Esophagus (tissue), 2 donors: ENCODE data around the gene ZNF483. TPM values are rescaled to one million over a fixed set of nuclear protein-coding genes. Genes with fewer than 3 reads are reported as not detected.
"Not testable (repeated sequence)": the region's sequence is repeated elsewhere in the genome, so short reads cannot be mapped to it uniquely, and the experiment has no call there.

Experiments
- H3K27ac ChIP-seq, 2 donors: one replicate each; pipeline ENCODE4 v1.5.1; 2013; ENCODE audit warnings: low read depth in 2 of 2, mild to moderate bottlenecking in 2 of 2, inconsistent platforms in 1 of 2, low read length in 1 of 2, moderate library complexity in 1 of 2
- H3K27me3 ChIP-seq, 2 donors: one replicate each; pipeline ENCODE4 v1.6.1; 2013; ENCODE audit warnings: low read length in 2 of 2, control low read depth in 1 of 2, mild to moderate bottlenecking in 1 of 2; ENCODE audit not compliant: insufficient read depth in 2 of 2, control insufficient read depth in 1 of 2
- H3K36me3 ChIP-seq, 2 donors: one replicate each; pipeline ENCODE4 v1.6.1; 2013; ENCODE audit warnings: low read length in 1 of 2; ENCODE audit not compliant: control insufficient read depth in 2 of 2, insufficient read depth in 2 of 2
- H3K4me1 ChIP-seq, 2 donors: one replicate each; pipeline ENCODE4 v1.6.1; 2013; ENCODE audit warnings: low read length in 1 of 2; ENCODE audit not compliant: control insufficient read depth in 2 of 2, insufficient read depth in 2 of 2
- H3K4me3 ChIP-seq, 2 donors: one replicate each; pipeline ENCODE4 v1.5.1; 2013; ENCODE audit warnings: low read length in 2 of 2, mild to moderate bottlenecking in 2 of 2, low read depth in 1 of 2, moderate library complexity in 1 of 2
- H3K9me3 ChIP-seq, 2 donors: one replicate each; pipeline ENCODE4 v1.6.1; 2013; ENCODE audit warnings: mild to moderate bottlenecking in 2 of 2, low read depth in 1 of 2, low read length in 1 of 2, moderate library complexity in 1 of 2; ENCODE audit not compliant: control insufficient read depth in 2 of 2, insufficient read depth in 1 of 2
- WGBS, 2 donors: extraction: QIAGEN DNeasy Blood & Tissue Kit; methylation state at CpG; one replicate each; pipeline ENCODE4 v1.1.7; 2013; 5-methylcytosine and 5-hydroxymethylcytosine counted together
- polyA plus RNA-seq, 2 donors: library from polyadenylated mRNA; stranded (reverse); fragments of 200-250 nt; gene quantifications; one replicate each; pipeline ENCODE4 v1.2.3, GENCODE V29; 2013
- donor health status: healthy with polysubstance abuse.
- donor health status: Bipolar disorder and iron deficiency.

ZNF483 gene
- polyA plus RNA-seq = under 1 TPM; 0.09 to 0.18 TPM

DNA sequence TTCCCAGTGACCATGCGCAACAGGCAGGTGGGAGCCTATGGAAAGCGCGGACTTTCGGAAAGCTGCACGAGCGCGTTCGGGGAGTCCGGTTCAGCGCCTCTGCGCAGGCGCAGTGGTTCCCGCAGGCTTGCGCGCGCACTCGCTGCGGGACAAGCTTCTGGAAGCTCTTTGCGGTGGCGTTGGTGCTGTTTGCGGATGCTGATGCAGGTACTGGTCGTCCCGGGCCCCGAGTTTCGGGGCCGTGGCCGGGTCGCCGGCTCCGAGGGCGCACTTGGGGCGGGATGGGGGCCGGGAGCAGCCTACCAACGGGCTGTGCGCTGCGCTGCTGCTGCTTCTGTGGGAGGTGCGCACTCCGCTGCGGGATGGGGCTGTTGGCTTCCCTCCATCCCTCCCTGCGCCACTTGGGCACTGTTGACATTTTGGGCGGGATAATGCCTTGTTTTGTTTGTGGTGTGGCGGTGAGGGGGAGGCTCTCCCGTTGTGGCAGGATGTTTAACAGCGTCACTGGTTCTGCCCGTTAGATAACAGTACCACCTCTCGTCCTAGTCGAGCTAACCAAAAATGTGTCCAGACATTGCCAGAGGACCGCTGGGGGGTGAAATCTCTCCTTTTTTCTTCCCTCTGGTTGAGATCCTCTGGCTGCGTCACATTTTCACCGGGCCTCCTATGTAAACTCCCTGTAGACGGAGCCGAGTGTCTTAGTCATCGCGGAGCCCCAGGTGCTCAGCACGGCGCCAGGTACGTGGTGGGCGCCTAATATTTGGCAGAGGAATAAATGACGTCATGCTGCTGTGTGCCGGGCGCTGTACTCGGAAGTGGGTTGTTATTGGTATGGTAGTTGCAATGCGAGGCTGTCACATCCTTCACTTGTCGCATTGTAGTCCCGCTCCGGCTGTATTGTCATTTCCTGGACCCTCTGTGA lies at the start of gene ZNF483:
ZNF483 (plus strand) TSS at position 124 of the 922 bp plus-strand sequence. CDS start 2,217 bp downstream, outside the sequence.
- Histone ChIP-seq H3K36me3 (no peaks in the 10 kb centered on the region), H3K4me1 (peaks cover 3 to 5% of the 10 kb centered on the region in 2 donors), H3K4me3 (peak within 1 kb of the TSS; percentile 55 to 60), H3K27ac (peak within 1 kb of the TSS in 1 of 2 donors; percentile 27), H3K27me3 (no peaks in the 10 kb centered on the region), H3K9me3 (no peaks in the 10 kb centered on the region)
- WGBS, 2 donors = 1 to 2% methylated on average over 55 to 66 of the region's 66 CpGs

DNA sequence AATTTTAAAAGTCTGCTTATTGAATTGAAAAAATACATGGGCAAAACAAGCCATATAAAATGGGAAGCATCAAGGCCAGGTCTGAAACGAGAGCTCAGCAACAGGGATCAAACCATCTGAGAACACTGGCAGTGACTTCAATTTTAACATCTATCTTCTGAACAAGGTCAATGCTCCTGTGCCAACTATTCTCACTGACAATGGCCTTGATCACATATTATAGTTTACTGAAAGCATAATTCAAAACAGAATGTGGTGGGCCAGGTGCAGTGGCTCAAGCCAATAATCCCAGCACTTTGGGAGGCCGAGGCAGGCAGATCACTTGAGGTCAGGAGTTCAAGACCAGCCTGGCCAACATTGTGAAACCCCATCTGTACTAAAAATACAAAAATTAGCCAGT lies 49.8 kb upstream of the ZNF483 start:
- H3K36me3 ChIP-seq = no peaks in the 10 kb centered on the region
- H3K27ac ChIP-seq = no peak overlapping the region
- H3K9me3 ChIP-seq = no peaks in the 10 kb centered on the region
- no peaks in the 10 kb centered on the region for H3K4me1 ChIP-seq
- no peak overlapping the region for H3K4me3 ChIP-seq
- H3K27me3 ChIP-seq = no peaks in the 10 kb centered on the region
- 84% methylated on average over 2 of the region's 2 CpGs for WGBS, 2 donors

DNA sequence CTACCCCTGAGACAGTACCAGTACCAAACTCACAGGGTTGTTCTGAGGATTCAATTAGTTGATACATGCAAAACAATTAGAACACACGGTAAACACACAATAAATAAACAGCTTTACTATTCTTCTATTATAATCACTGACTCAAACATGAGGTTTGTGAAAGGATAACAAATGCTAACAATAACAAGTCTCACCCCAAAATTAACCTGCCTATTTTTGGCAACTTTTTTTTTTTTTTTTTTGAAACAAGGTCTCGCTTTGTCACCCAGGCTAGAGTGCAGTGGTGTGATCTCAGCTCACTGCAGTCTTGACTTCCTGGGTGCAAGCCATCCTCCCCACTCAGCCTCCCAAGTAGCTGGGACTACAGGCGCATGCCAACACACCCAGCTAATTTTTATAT lies 47.3 kb upstream of the ZNF483 start:
- H3K27ac ChIP-seq = no peak overlapping the region
- H3K4me3 ChIP-seq = no peak overlapping the region
- no peaks in the 10 kb centered on the region for H3K4me1 ChIP-seq
- no peaks in the 10 kb centered on the region for H3K9me3 ChIP-seq
- H3K27me3 ChIP-seq = no peaks in the 10 kb centered on the region
- no peaks in the 10 kb centered on the region for H3K36me3 ChIP-seq
- 93% methylated on average over 3 of the region's 3 CpGs for WGBS, 2 donors

DNA sequence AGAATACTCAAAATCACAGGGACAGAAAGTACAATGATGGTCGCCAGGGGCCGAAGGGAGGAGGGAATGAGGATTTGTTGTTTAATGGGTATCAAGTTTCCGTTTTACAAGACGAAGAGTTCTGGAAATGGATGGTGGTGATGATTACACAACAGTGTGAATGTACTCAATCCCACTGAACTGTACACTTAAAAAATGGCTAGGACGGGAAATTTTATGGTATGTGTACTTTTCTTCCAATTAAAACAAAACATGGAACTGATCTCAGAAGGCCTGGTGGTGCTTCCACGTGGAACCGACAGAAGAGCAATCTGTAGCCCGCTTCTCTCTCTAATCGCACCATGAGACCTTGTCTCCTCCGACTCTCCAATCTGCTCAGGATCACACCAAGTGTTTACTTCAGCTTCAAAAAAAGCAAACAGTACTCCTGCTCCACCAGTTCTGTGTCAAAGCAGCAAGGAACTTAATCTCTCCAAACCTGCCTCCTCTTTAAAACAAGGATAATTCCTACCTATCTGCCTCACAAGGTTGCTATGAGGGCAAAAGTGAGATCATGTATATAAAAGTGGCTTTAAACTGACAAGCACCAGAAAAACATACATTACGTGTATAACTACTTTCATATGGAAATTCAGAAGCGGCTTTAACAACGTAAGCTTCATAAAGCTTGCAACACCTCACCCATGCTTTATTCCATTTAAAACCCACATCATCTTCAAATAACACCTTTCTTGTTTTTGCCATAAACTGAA lies 42.9 kb upstream of the ZNF483 start:
- peak overlapping the region in 1 of 2 donors; percentile 92 for H3K4me3 ChIP-seq
- H3K9me3 ChIP-seq = no peaks in the 10 kb centered on the region
- WGBS, 2 donors = 36 to 43% methylated on average over 13 of the region's 13 CpGs
- no peaks in the 10 kb centered on the region for H3K4me1 ChIP-seq
- peak overlapping the region in 1 of 2 donors; percentile 97 for H3K27ac ChIP-seq
- no peaks in the 10 kb centered on the region for H3K36me3 ChIP-seq
- H3K27me3 ChIP-seq = no peaks in the 10 kb centered on the region

DNA sequence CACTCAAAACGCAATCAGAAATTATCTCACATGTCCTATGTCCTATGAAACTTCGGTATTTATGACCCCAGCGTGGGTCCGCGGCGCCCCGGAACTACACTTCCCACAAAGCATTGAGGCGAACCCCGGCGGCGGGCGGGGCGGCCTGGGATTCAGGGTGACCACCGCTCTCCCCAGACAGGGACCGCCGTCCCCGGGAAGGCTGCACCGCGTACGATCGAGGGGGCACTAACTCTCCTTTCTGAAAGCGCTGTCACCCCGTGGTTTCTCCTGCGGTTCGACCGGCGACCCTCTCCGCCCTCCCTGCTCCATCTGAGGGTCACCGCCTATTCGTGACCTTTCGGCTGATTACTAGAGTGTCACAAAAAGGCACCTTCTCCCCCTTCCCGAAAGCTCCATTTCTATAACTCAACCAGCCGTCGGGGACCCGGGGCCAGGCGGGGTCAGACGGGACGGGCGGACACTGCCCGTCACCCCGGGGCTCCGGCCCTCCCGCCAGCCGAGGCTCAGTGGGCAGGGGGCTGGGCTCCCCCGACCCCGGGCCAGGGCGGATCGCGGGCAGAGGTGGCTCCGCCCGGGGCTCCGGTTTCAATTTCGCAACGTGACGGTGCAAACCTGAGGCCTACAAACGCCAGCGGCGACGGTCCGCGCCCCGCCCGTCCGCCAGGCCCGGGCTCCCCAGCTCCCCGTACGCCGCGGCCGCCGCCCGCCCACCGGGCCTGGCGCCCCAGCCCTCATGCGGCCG lies 42.1 kb upstream of the ZNF483 start:
- Histone ChIP-seq H3K27me3 (no peaks in the 10 kb centered on the region), H3K36me3 (no peaks in the 10 kb centered on the region), H3K4me1 (no peaks in the 10 kb centered on the region), H3K9me3 (no peaks in the 10 kb centered on the region), H3K4me3 (peak overlapping the region; percentile 80 to 92), H3K27ac (peak overlapping the region; percentile 97 to 99)
- 0 to 1% methylated on average over 55 to 76 of the region's 76 CpGs for WGBS, 2 donors

DNA sequence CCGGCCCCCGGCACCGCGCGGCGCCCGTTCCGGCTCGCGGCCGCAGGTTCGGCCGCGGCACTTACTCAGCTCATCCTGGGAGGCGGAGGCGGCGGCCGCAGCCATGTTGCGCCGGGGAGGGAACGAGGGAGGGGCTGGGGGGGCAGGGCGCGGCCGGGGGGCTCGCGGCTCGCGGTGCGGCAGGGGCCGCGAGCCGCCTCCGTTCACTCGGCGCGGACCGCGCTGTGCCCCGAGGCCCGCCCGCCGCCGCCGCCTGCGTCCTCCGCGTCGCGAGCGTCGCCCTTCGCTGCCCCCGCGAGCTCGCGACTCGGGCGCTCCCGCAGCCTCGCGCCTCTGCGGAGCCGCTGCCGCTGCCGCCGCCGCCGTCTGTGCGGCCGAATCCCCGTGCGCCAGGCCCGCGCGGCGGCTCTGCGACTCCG lies 41.5 kb upstream of the ZNF483 start:
- Histone ChIP-seq H3K36me3 (no peaks in the 10 kb centered on the region), H3K27ac (peak overlapping the region; percentile 97 to 99), H3K27me3 (no peaks in the 10 kb centered on the region), H3K9me3 (no peaks in the 10 kb centered on the region), H3K4me3 (peak overlapping the region; percentile 80 to 92), H3K4me1 (no peaks in the 10 kb centered on the region)
- 0 to 1% methylated on average over 35 to 78 of the region's 78 CpGs for WGBS, 2 donors

DNA sequence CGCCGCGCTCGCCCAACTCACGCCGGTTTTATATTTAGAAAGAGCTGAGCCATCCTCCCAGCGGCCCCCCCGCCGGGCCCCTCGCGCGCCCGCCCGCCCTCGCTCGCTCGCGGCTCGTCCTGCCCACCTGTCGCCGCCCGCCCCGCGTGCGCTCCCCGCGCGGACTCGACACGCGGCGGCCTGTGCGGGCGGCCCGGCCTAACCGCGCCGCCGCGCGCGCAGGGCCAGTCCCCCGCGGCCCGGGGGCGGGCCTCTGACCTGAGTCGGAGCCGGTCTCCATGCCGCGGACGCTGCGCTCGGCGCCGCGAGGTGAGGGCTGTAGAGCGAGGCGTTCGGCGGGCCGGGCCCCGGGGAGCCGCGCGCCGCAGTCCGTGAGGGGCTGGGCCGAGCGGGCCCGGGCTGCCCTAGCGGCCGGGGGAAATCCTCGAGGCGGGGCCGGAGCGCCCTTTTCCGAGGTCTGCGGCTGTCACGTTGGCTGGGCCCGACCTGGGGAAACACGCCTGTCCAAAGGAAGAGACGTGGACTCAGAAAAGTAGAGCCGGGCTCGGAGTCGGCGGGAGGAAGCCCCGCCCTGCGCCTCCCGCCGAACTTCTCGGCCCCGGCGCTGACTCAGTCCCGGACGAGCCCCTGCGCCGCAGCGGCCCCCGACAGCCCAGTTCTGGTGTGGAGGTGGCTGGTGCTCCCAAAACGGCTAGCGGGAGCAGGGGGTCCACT lies 41.0 kb upstream of the ZNF483 start, which contains the start of gene ECPAS:
ECPAS (minus strand) TSS at position 526 of the 714 bp plus-strand sequence. CDS start 11,465 bp downstream, outside the sequence.
- no peaks in the 10 kb centered on the region for H3K4me1 ChIP-seq
- H3K27ac ChIP-seq = peak within 1 kb of the TSS; percentile 97 to 99
- no peaks in the 10 kb centered on the region for H3K9me3 ChIP-seq
- no peaks in the 10 kb centered on the region for H3K36me3 ChIP-seq
- H3K4me3 ChIP-seq = peak within 1 kb of the TSS; percentile 80 to 92
- WGBS, 2 donors = 1% methylated on average over 97 to 101 of the region's 101 CpGs
- no peaks in the 10 kb centered on the region for H3K27me3 ChIP-seq

DNA sequence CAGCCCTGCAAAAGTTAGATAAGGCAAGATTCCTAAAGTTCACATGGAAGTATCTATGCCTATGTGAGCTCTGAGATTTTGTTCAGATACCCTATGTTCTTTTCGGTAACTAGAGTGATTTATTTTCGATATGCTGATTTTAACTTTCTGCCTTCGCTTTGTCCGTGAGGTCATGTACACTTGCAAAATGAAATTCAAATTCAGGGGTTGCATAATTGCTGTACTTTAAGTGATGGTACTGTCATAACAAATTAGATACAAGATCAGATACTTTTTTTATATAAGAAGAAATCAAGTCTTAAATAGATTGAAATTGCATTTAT lies 40.4 kb upstream of the ZNF483 start:
- H3K27ac ChIP-seq = peak overlapping the region; percentile 97 to 99
- peak overlapping the region; percentile 80 to 92 for H3K4me3 ChIP-seq
- no peaks in the 10 kb centered on the region for H3K9me3 ChIP-seq
- H3K4me1 ChIP-seq = no peaks in the 10 kb centered on the region
- no peaks in the 10 kb centered on the region for H3K27me3 ChIP-seq
- 1% methylated on average over 4 of the region's 4 CpGs for WGBS, 2 donors
- no peaks in the 10 kb centered on the region for H3K36me3 ChIP-seq

DNA sequence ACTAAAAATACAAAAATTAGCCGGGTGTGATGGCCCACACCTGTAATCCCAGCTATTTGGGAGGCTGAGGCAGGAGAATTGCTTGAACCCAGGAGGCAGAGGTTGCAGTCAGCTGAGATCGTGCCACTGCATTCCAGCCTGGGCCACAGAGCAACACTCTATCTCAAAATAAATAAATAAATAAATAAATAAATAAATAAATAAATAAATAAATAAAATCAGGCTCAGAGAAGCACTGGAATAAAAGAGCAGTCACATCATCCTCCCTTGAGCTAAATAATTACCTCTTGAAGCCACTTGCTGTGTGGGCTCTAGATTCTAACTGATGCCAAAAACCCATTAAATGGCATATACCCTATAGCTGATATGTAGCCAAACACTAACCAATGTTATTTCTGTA lies 27.8 kb upstream of the ZNF483 start:
- not testable (repeated sequence) for H3K36me3 ChIP-seq, H3K27ac ChIP-seq, H3K27me3 ChIP-seq, H3K4me1 ChIP-seq, H3K9me3 ChIP-seq, H3K4me3 ChIP-seq
- 89 to 96% methylated on average over 2 of the region's 2 CpGs for WGBS, 2 donors
